ENCODE measurements around the gene SORBS1. TPM values are rescaled to one million over a fixed set of nuclear protein-coding genes. Genes with fewer than 3 reads are reported as not detected.

The SORBS1 gene
- total RNA-seq, 1 donor from 2014 or later, result 116 TPM

DNA sequence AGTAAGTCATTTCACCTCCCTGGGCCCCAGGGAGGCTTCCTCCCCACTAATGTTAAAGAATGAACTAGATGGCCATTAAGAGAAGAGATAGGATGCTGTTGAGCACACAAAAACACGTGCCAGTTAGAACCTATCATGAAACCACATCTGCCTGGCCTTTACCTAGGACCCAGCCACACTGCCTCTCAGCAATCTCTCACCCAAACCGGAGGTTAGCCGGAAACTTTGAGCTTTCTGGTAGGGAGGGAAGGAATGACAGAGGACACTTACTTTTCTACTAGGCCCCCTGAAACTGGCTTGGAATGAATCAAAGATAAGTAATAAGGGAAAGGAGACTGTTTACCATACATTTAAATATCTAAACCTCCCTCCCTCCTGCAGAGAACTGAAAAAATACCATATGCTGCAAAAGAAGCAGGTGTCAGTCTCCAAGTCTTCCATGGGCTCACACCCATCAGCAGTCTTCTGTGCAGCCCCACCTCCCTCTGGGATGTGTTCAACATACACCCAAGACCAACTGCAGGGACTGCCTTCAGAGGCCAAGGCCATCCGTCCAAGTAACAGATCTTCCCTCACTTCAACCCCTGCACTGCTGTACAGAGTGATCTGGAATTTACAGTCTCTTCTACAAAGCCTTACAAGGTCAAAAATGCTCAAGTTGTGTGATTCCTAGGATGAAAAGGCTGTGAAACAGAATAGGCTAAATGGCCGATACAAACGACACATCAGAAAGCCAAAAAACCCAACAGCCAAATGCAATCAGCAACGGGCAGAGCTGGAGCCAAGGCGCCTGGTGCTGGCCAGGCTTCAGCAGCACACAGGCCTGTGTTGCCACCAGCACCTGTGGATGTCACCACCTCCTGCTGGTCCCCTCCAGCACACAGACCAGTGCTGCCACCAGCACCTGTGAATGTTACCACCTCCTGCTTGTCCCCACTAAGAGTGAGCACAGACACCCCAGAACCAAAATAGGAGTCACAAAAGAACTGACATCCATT lies 42.4 kb downstream of the SORBS1 start:
- TF ChIP-seq POLR2A (IDR thresholded peaks at IDR 0.05) (no peak), POLR2AphosphoS5 (IDR thresholded peaks at IDR 0.05; ENCODE audit: insufficient read depth in 1 of 2, low read depth in 1 of 2) (no peak)
- TF ChIP-seq, protein P1, sequence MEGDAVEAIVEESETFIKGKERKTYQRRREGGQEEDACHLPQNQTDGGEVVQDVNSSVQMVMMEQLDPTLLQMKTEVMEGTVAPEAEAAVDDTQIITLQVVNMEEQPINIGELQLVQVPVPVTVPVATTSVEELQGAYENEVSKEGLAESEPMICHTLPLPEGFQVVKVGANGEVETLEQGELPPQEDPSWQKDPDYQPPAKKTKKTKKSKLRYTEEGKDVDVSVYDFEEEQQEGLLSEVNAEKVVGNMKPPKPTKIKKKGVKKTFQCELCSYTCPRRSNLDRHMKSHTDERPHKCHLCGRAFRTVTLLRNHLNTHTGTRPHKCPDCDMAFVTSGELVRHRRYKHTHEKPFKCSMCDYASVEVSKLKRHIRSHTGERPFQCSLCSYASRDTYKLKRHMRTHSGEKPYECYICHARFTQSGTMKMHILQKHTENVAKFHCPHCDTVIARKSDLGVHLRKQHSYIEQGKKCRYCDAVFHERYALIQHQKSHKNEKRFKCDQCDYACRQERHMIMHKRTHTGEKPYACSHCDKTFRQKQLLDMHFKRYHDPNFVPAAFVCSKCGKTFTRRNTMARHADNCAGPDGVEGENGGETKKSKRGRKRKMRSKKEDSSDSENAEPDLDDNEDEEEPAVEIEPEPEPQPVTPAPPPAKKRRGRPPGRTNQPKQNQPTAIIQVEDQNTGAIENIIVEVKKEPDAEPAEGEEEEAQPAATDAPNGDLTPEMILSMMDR (IDR thresholded peaks at IDR 0.05), result no peak
- H3K4me3 ChIP-seq, result no peak overlapping the region
- peak overlapping the region; percentile 53 for H3K27ac ChIP-seq
- intact Hi-C loops (cut with DNase I), result no loop called here
- DNase-seq (ENCODE audit: extremely low spot score in 2 of 2), result no peak
- H3K4me1 ChIP-seq, result peaks cover 20% of the 10 kb centered on the region
- H3K27me3 ChIP-seq, result no peaks in the 10 kb centered on the region
- no peaks in the 10 kb centered on the region for H3K36me3 ChIP-seq
- no peaks in the 10 kb centered on the region for H3K9me3 ChIP-seq

DNA sequence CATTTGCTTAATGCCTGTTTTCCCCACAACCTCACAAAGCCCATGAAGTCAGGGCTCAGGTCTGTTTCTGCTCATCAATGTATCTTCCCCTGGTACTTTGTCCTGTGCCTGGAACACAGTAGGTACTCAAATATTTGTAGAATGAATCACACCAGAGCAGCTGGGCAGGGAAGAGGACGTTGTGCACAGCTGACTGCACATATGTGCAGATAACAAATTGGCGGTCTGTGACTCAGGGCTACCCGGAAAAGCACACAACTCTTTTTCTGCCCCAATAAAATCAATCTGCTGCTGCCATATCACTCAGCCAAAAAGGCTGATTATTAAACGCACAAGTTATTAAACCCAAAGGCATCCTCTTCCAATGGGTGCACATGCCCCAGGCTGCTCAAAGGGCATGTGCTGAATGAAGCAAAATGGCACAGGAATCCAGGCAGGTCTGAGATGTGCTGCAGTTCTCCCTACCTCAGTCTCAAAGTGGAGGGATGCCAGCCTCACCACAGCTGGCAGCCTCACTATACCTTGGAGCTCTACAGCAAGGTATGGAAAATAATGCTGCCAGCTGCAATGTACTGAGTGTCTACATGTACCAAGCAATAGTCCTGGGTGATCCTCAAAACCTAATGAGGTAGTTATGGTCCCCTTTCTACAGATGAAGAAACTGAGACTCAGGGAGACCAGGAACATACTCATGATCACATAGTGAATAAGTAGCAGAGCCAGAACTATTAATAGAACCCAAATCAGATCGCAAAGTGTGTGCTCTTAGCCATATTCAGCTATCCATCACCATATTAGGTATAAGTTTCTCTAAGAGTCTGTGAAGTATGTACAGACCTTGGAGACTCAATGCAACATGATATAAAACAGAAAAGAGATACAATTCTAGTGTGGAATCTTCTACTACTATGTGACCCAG lies 43.4 kb downstream of the SORBS1 start:
- TF ChIP-seq POLR2A (IDR thresholded peaks at IDR 0.05), result no peak
- TF ChIP-seq, protein P1 (IDR thresholded peaks at IDR 0.05), result no peak
- peak in 1 of 2 donors; percentile 10 for TF ChIP-seq POLR2AphosphoS5 (IDR thresholded peaks at IDR 0.05; ENCODE audit: insufficient read depth in 1 of 2, low read depth in 1 of 2)
- peak overlapping the region; percentile 53 for H3K27ac ChIP-seq
- H3K9me3 ChIP-seq, result no peaks in the 10 kb centered on the region
- H3K36me3 ChIP-seq, result no peaks in the 10 kb centered on the region
- DNase-seq (ENCODE audit: extremely low spot score in 2 of 2), result no peak
- H3K4me1 ChIP-seq, result peaks cover 29% of the 10 kb centered on the region
- no peak overlapping the region for H3K4me3 ChIP-seq
- intact Hi-C loops (cut with DNase I), result no loop called here
- no peaks in the 10 kb centered on the region for H3K27me3 ChIP-seq

DNA sequence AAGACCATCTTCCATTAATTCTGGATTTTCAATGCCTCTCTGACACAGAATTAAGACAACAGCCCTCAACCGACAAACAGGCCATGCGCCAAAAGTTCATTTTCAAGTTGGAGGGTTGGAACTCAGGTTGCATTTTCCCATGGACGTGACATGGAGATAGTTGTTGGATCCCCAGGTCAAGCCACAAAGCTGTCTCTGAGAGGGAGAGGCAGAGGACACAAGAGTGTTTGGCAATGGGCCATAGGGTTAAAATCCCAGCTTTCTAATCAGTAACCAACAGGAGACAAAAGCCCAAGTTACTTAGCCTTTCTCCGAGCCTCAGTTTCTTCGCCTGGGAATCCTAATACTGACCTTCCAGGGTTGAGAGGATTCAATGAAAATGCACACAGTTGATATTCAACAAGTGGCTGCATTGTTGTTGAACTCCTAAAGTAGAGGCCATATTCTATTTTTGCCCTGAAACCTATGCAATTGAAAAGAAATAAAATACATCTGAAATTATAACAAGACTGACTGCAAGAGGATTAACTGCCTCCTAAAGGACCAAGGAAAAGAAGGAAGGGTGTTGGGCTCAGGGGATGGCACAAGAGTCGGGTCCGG lies 44.3 kb downstream of the SORBS1 start:
- TF ChIP-seq POLR2AphosphoS5 (IDR thresholded peaks at IDR 0.05; ENCODE audit: insufficient read depth in 1 of 2, low read depth in 1 of 2), result no peak
- no peak for TF ChIP-seq POLR2A (IDR thresholded peaks at IDR 0.05)
- TF ChIP-seq, protein P1 (IDR thresholded peaks at IDR 0.05), result no peak
- H3K4me3 ChIP-seq, result no peak overlapping the region
- DNase-seq (ENCODE audit: extremely low spot score in 2 of 2), result no peak
- intact Hi-C loops (cut with DNase I), result no loop called here
- peak overlapping the region; percentile 53 for H3K27ac ChIP-seq
- no peaks in the 10 kb centered on the region for H3K36me3 ChIP-seq
- H3K9me3 ChIP-seq, result no peaks in the 10 kb centered on the region
- no peaks in the 10 kb centered on the region for H3K27me3 ChIP-seq
- peaks cover 36% of the 10 kb centered on the region for H3K4me1 ChIP-seq

DNA sequence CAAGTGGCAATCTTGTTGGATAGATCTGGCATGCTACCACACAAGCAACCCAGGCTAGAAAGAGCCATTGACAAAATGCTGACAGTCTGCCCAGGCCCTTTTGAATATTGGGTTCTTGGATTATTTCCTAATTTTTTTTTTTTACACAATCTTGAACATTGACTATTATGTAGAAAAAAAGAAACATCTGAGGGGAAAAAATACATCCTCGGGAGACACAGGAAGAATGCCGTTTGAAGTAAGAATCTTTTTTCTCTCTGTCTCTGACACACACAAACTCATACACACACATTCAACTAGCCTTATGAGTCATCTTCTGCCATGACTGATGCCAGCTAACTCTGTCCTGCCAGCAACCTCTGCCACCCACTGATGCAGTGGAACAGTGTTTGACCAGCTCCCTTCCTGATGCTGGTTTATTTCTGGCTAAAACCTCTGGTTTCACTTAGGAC lies 47.2 kb downstream of the SORBS1 start:
- peak overlapping the region; percentile 26 for H3K27ac ChIP-seq
- no peak overlapping the region for H3K4me3 ChIP-seq
- no peaks in the 10 kb centered on the region for H3K9me3 ChIP-seq
- H3K4me1 ChIP-seq, result peaks cover 44% of the 10 kb centered on the region
- DNase-seq (ENCODE audit: extremely low spot score in 2 of 2), result no peak
- intact Hi-C loops (cut with DNase I), result no loop called here
- H3K36me3 ChIP-seq, result no peaks in the 10 kb centered on the region
- TF ChIP-seq, protein P1 (IDR thresholded peaks at IDR 0.05), result no peak
- peak in 1 of 2 donors; percentile 47 for TF ChIP-seq POLR2AphosphoS5 (IDR thresholded peaks at IDR 0.05; ENCODE audit: insufficient read depth in 1 of 2, low read depth in 1 of 2)
- H3K27me3 ChIP-seq, result no peaks in the 10 kb centered on the region
